Loucy (cell line): ENCODE measurements around the gene NCF4.

Source experiments
- H2AFZ ChIP-seq: fragments of 200-600 bp; sonication (generic); 2 replicates; pipeline ENCODE4 v1.6.0; 2016; ENCODE audit warnings: antibody characterized with exemption, mild to moderate bottlenecking, low read length, moderate library complexity
- H3F3A ChIP-seq: fragments of 200-600 bp; 2 replicates; pipeline ENCODE4 v1.6.0; 2016; ENCODE audit warnings: antibody characterized with exemption, low read depth, mild to moderate bottlenecking
- H3K27me3 ChIP-seq: fragments of 200-600 bp; sonication (generic); 2 replicates; pipeline ENCODE4 v1.6.1; 2014; ENCODE audit warnings: low read length, mild to moderate bottlenecking; ENCODE audit not compliant: insufficient read depth, poor library complexity, severe bottlenecking
- H3K36me3 ChIP-seq: fragments of 200-600 bp; sonication (generic); 2 replicates; pipeline ENCODE4 v1.6.1; 2016; ENCODE audit warnings: low read length; ENCODE audit not compliant: insufficient read depth
- H3K4me1 ChIP-seq: fragments of 200-600 bp; sonication (generic); 2 replicates; pipeline ENCODE4 v1.5.1; 2014; ENCODE audit warnings: low read length, mild to moderate bottlenecking; ENCODE audit not compliant: insufficient read depth, poor library complexity, severe bottlenecking
- H3K4me2 ChIP-seq: fragments of 200-600 bp; sonication (generic); 2 replicates; pipeline ENCODE4 v1.6.0; 2014; ENCODE audit warnings: antibody characterized with exemption, low read length, low read depth, mild to moderate bottlenecking; ENCODE audit not compliant: poor library complexity, severe bottlenecking
- H3K4me3 ChIP-seq: fragments of 200-600 bp; sonication (generic); 2 replicates; pipeline ENCODE4 v1.5.1; 2014; ENCODE audit warnings: low read length, mild to moderate bottlenecking, mixed read lengths; ENCODE audit not compliant: poor library complexity, severe bottlenecking
- H3K79me2 ChIP-seq: fragments of 200-600 bp; sonication (generic); 2 replicates; pipeline ENCODE4 v1.6.1; 2014; ENCODE audit warnings: low read length; ENCODE audit not compliant: insufficient read depth
- H3K9ac ChIP-seq: fragments of 200-600 bp; sonication (generic); 2 replicates; pipeline ENCODE4 v1.6.0; 2014; ENCODE audit warnings: mild to moderate bottlenecking, low read depth, low read length, moderate library complexity; ENCODE audit not compliant: poor library complexity, severe bottlenecking
- H3K9me2 ChIP-seq: fragments of 200-600 bp; sonication (generic); replicated peaks from 2 replicates; pipeline ENCODE4 v1.6.1; 2016; ENCODE audit warnings: low read depth, low read length, mixed read lengths
- H3K9me3 ChIP-seq: fragments of 200-600 bp; sonication (generic); 2 replicates; pipeline ENCODE4 v1.6.1; 2014; ENCODE audit warnings: mild to moderate bottlenecking, antibody characterized with exemption, low read length, low read depth; ENCODE audit not compliant: insufficient read depth
- H4K20me1 ChIP-seq: fragments of 200-600 bp; sonication (generic); 2 replicates; pipeline ENCODE4 v1.6.0; 2014; ENCODE audit warnings: antibody characterized with exemption, low read length, mild to moderate bottlenecking; ENCODE audit not compliant: insufficient read depth, poor library complexity, severe bottlenecking
- CTCF ChIP-seq: fragments of 200-600 bp; sonication (generic); conservative IDR thresholded peaks from 2 replicates; pipeline ENCODE4 v1.5.1; 2014; ENCODE audit warnings: mild to moderate bottlenecking, antibody characterized with exemption, low read length
- EZH2phosphoT487 ChIP-seq: fragments of 200-600 bp; IDR thresholded peaks from 2 replicates; pipeline ENCODE4 v1.6.1; 2018; ENCODE audit warnings: antibody characterized with exemption, mild to moderate bottlenecking, moderate library complexity, borderline replicate concordance

NCF4 gene

GRCh38 chr22:36864454-36865215 lies 3.8 kb downstream of the NCF4 start:
- H3K4me2 ChIP-seq, result no peak overlapping the region
- no peaks in the 10 kb centered on the region for H3K27me3 ChIP-seq
- no peak overlapping the region for H2AFZ ChIP-seq
- no peak for TF ChIP-seq EZH2phosphoT487
- no peak for TF ChIP-seq CTCF
- no peak overlapping the region for H3K9ac ChIP-seq
- H3K4me1 ChIP-seq, result no peaks in the 10 kb centered on the region
- no peaks in the 10 kb centered on the region for H4K20me1 ChIP-seq
- H3K9me3 ChIP-seq, result no peaks in the 10 kb centered on the region
- H3K36me3 ChIP-seq, result no peaks in the 10 kb centered on the region
- H3F3A ChIP-seq, result no peaks in the 10 kb centered on the region
- no peaks in the 10 kb centered on the region for H3K79me2 ChIP-seq
- no peak overlapping the region for H3K4me3 ChIP-seq
- H3K9me2 ChIP-seq, result no peaks in the 10 kb centered on the region

- no peak overlapping the region for H3K9ac ChIP-seq
- TF ChIP-seq EZH2phosphoT487 (no peak), CTCF (no peak)
- H3K4me3 ChIP-seq, result no peak overlapping the region
- H3K4me1 ChIP-seq, result no peaks in the 10 kb centered on the region
- H2AFZ ChIP-seq, result no peak overlapping the region
- H4K20me1 ChIP-seq, result no peaks in the 10 kb centered on the region
- H3K79me2 ChIP-seq, result no peaks in the 10 kb centered on the region
- no peaks in the 10 kb centered on the region for H3F3A ChIP-seq
- no peaks in the 10 kb centered on the region for H3K36me3 ChIP-seq
- H3K27me3 ChIP-seq, result no peaks in the 10 kb centered on the region
- H3K9me3 ChIP-seq, result no peaks in the 10 kb centered on the region
- H3K4me2 ChIP-seq, result no peak overlapping the region
- H3K9me2 ChIP-seq, result no peaks in the 10 kb centered on the region
Measured at GRCh38 chr22:36865346-36865745, 4.5 kb downstream of the NCF4 start.

- no peak overlapping the region for H3K4me3 ChIP-seq
- H3K4me2 ChIP-seq, result no peak overlapping the region
- no peaks in the 10 kb centered on the region for H3K9me2 ChIP-seq
- no peak for TF ChIP-seq CTCF
- no peak for TF ChIP-seq EZH2phosphoT487
- H3K4me1 ChIP-seq, result no peaks in the 10 kb centered on the region
- no peaks in the 10 kb centered on the region for H3K27me3 ChIP-seq
- H4K20me1 ChIP-seq, result no peaks in the 10 kb centered on the region
- H3K36me3 ChIP-seq, result no peaks in the 10 kb centered on the region
- H2AFZ ChIP-seq, result no peak overlapping the region
- H3K9ac ChIP-seq, result no peak overlapping the region
- no peaks in the 10 kb centered on the region for H3F3A ChIP-seq
- H3K9me3 ChIP-seq, result no peaks in the 10 kb centered on the region
- H3K79me2 ChIP-seq, result no peaks in the 10 kb centered on the region
Measured at GRCh38 chr22:36867695-36868094, 6.9 kb downstream of the NCF4 start.
